CD14-positive monocyte (primary cell): ENCODE results near the gene HOXC13. TPM values are rescaled to one million over a fixed set of nuclear protein-coding genes. Genes with fewer than 3 reads are reported as not detected.

Source experiments
- DNase-seq, 3 donors: peaks; one replicate each; pipeline ENCODE4 v3.0.0-alpha.2; 2011 to 2022
- H2AFZ ChIP-seq: 2 replicates; pipeline ENCODE4 v1.6.0; 2012; ENCODE audit warnings: mild to moderate bottlenecking, low read depth, low read length, inconsistent platforms; ENCODE audit not compliant: insufficient read depth, poor library complexity, severe bottlenecking
- H3K27ac ChIP-seq, 2 donors: 1 replicate in 1 of 2; 2 replicates in 1 of 2; pipeline ENCODE4 v1.5.1; 2012 to 2013; ENCODE audit warnings: low read length in 2 of 2, control low read depth in 1 of 2, inconsistent platforms in 1 of 2, low read depth in 1 of 2, mild to moderate bottlenecking in 1 of 2
- H3K27me3 ChIP-seq, 2 donors: one replicate each; pipeline versions ENCODE4 v1.6.0 to v1.6.1; 2011 to 2013; ENCODE audit warnings: low read length in 2 of 2; ENCODE audit not compliant: control insufficient read depth in 2 of 2, insufficient read depth in 2 of 2
- H3K36me3 ChIP-seq, 2 donors: replicated peaks in 1 of 2; 1 replicate in 1 of 2; 2 replicates in 1 of 2; pipeline versions ENCODE4 v1.5.1 to v1.6.1; 2012 to 2013; ENCODE audit warnings: low read length in 2 of 2, control low read depth in 1 of 2, inconsistent platforms in 1 of 2, mild to moderate bottlenecking in 1 of 2; ENCODE audit not compliant: insufficient read depth in 2 of 2, control insufficient read depth in 1 of 2
- H3K4me1 ChIP-seq, 2 donors: 1 replicate in 1 of 2; 2 replicates in 1 of 2; pipeline versions ENCODE4 v1.5.1 to v1.6.1; 2012 to 2013; ENCODE audit warnings: low read length in 2 of 2, control low read depth in 1 of 2, inconsistent platforms in 1 of 2, mild to moderate bottlenecking in 1 of 2, moderate library complexity in 1 of 2; ENCODE audit not compliant: insufficient read depth in 2 of 2, control insufficient read depth in 1 of 2
- H3K4me2 ChIP-seq: replicated peaks from 2 replicates; pipeline ENCODE3; 2012; ENCODE audit warnings: low read length, moderate library complexity, mild to moderate bottlenecking; ENCODE audit not compliant: poor library complexity, severe bottlenecking; ENCODE audit errors: extremely low read depth
- H3K4me3 ChIP-seq, 3 experiments: fragments of 200-600 bp in 1 of 3; sonication (generic) in 1 of 3; replicated peaks in 1 of 3; 1 replicate in 2 of 3; 2 replicates in 1 of 3; pipeline ENCODE4 v1.5.1; 2011 to 2013; ENCODE audit warnings: low read length in 3 of 3, mild to moderate bottlenecking in 3 of 3, control low read depth in 2 of 3, low read depth in 2 of 3, inconsistent platforms in 1 of 3, moderate library complexity in 1 of 3
- H3K79me2 ChIP-seq: 2 replicates; pipeline ENCODE4 v1.6.0; 2012; ENCODE audit warnings: mild to moderate bottlenecking, control low read depth, inconsistent platforms, low read length, moderate library complexity; ENCODE audit not compliant: insufficient read depth
- H3K9ac ChIP-seq: 2 replicates; pipeline ENCODE4 v1.6.0; 2017; ENCODE audit warnings: low read length, mild to moderate bottlenecking; ENCODE audit not compliant: insufficient read depth, poor library complexity, severe bottlenecking
- H3K9me3 ChIP-seq, 2 donors: replicated peaks in 1 of 2; 1 replicate in 1 of 2; 2 replicates in 1 of 2; pipeline versions ENCODE4 v1.5.1 to v1.6.1; 2012 to 2013; ENCODE audit warnings: low read length in 2 of 2, control low read depth in 1 of 2; ENCODE audit not compliant: control insufficient read depth in 1 of 2, insufficient read depth in 1 of 2
- H4K20me1 ChIP-seq: 2 replicates; pipeline ENCODE4 v1.6.0; 2012; ENCODE audit warnings: mild to moderate bottlenecking, low read length, control low read depth, moderate library complexity; ENCODE audit not compliant: insufficient read depth
- H3K27ac Mint-ChIP-seq, 7 donors: one replicate each; pipeline ENCODE4 v1.8.0; 2020; ENCODE audit warnings: mild to moderate bottlenecking in 7 of 7, mixed read lengths in 7 of 7, moderate library complexity in 6 of 7, inconsistent platforms in 2 of 7
- H3K27me3 Mint-ChIP-seq, 3 donors: one replicate each; pipeline ENCODE4 v1.8.0; 2021 to 2022; ENCODE audit warnings: low read depth in 3 of 3, mild to moderate bottlenecking in 3 of 3, mixed read lengths in 3 of 3, moderate library complexity in 3 of 3, inconsistent platforms in 1 of 3
- H3K36me3 Mint-ChIP-seq, 2 donors: one replicate each; pipeline ENCODE4 v1.8.0; 2020; ENCODE audit warnings: mixed read lengths in 2 of 2, inconsistent platforms in 1 of 2, mild to moderate bottlenecking in 1 of 2
- H3K4me1 Mint-ChIP-seq: one replicate; pipeline ENCODE4 v1.8.0; 2020; ENCODE audit warnings: mild to moderate bottlenecking, mixed read lengths
- H3K4me3 Mint-ChIP-seq, 2 donors: one replicate each; pipeline ENCODE4 v1.8.0; 2020; ENCODE audit warnings: mild to moderate bottlenecking in 2 of 2, mixed read lengths in 2 of 2, moderate library complexity in 1 of 2
- H3K9me3 Mint-ChIP-seq, 7 donors: one replicate each; pipeline ENCODE4 v1.8.0; 2020 to 2022; ENCODE audit warnings: mixed read lengths in 7 of 7, mild to moderate bottlenecking in 6 of 7, moderate library complexity in 6 of 7, inconsistent platforms in 2 of 7
- CTCF ChIP-seq: fragments of 200-600 bp; IDR thresholded peaks from one replicate; pipeline ENCODE4 v1.8.0; 2022; ENCODE audit warnings: antibody characterized with exemption, mild to moderate bottlenecking
- WGBS: methylation state at CpG from one replicate; pipeline ENCODE4 v1.1.5; 2013; ENCODE audit warnings: missing lambda C conversion rate; ENCODE audit not compliant: insufficient coverage; 5-methylcytosine and 5-hydroxymethylcytosine counted together
- intact Hi-C, 2 donors: fragments of 100-400 bp; cut with micrococcal nuclease; formaldehyde crosslinking; loops; one replicate each; pipeline versions ENCODE4 v1.15.0 to v1.15.1; 2023
- polyA plus RNA-seq, 3 donors: library from polyadenylated mRNA; depleted of rRNA in 1 of 3; unstranded in 2 of 3; stranded (reverse) in 1 of 3; fragments of 300-500 nt in 2 of 3; fragments of >200 nt in 1 of 3; fragmentation: Illumina TruSeq in 2 of 3; gene quantifications; 1 replicate in 2 of 3; 2 replicates in 1 of 3; pipeline ENCODE4 v1.2.3, GENCODE V29; 2012 to 2021

The HOXC13 gene
- polyA plus RNA-seq, 3 donors: not detected

- peaks cover 100% of the 10 kb centered on the region in 2 donors for H3K27me3 ChIP-seq
These were observed 31.8 kb downstream of the HOXC13 start for GRCh38 chr12:53970451-53970850.

GRCh38 chr12:53971129-53971528 lies 32.5 kb downstream of the HOXC13 start:
- TF ChIP-seq CTCF: no peak
- peaks cover 36% of the 10 kb centered on the region for H3K4me1 Mint-ChIP-seq
- Histone ChIP-seq H3K4me1 (peaks cover 10 to 23% of the 10 kb centered on the region in 2 donors), H2AFZ (no peak overlapping the region), H3K4me2 (no peak overlapping the region), H3K36me3 (no peaks in the 10 kb centered on the region), H4K20me1 (no peaks in the 10 kb centered on the region), H3K79me2 (no peaks in the 10 kb centered on the region), H3K9me3 (peaks cover 20 to 83% of the 10 kb centered on the region in 2 donors), H3K27ac (no peak overlapping the region), H3K4me3 (no peak overlapping the region), H3K9ac (no peak overlapping the region), H3K27me3 (peaks cover 100% of the 10 kb centered on the region in 2 donors)
- peak overlapping the region in 1 of 2 donors; percentile 75 for H3K4me3 Mint-ChIP-seq
- H3K27me3 Mint-ChIP-seq: peaks cover 97 to 100% (median 99%) of the 10 kb centered on the region in 3 donors
- H3K36me3 Mint-ChIP-seq: peaks cover 7 to 29% of the 10 kb centered on the region in 2 donors
- no peak overlapping the region for H3K27ac Mint-ChIP-seq
- H3K9me3 Mint-ChIP-seq: peaks cover 6 to 71% (median 45%) of the 10 kb centered on the region in 7 donors
- DNase-seq: no peak
- intact Hi-C loops: loop anchor here in 1 of 2 donors (10.0 kb wide), 1 partner anchor 64 kb away; the partner anchor contains the start of gene HOXC5
- WGBS: no CpG with 5 or more reads among the region's 3 CpGs

More at GRCh38 chr12:53970451-53970850, 31.8 kb downstream of the HOXC13 start:
- no peak for DNase-seq
- Histone ChIP-seq H3K4me3 (no peak overlapping the region), H3K9me3 (peaks cover 17 to 83% of the 10 kb centered on the region in 2 donors), H3K9ac (no peak overlapping the region), H4K20me1 (no peaks in the 10 kb centered on the region), H3K27ac (no peak overlapping the region), H3K4me1 (peaks cover 10 to 22% of the 10 kb centered on the region in 2 donors), H3K4me2 (no peak overlapping the region), H3K79me2 (no peaks in the 10 kb centered on the region), H2AFZ (no peak overlapping the region), H3K36me3 (no peaks in the 10 kb centered on the region)
- no peak for TF ChIP-seq CTCF
- Mint-ChIP-seq H3K36me3 (peaks cover 10 to 30% of the 10 kb centered on the region in 2 donors), H3K9me3 (peaks cover 8 to 71% (median 45%) of the 10 kb centered on the region in 7 donors), H3K27ac (no peak overlapping the region), H3K4me1 (peaks cover 38% of the 10 kb centered on the region), H3K27me3 (peaks cover 97 to 100% (median 99%) of the 10 kb centered on the region in 3 donors), H3K4me3 (peak overlapping the region in 1 of 2 donors; percentile 75)
- intact Hi-C loops: loop anchor here in 1 of 2 donors (10.0 kb wide), 1 partner anchor 64 kb away; the partner anchor contains the start of gene HOXC5
- WGBS: 12% methylated on average over 3 of the region's 4 CpGs
